ENCODE results near the gene EPHB1. TPM values are rescaled to one million over a fixed set of nuclear protein-coding genes. Genes with fewer than 3 reads are reported as not detected.

EPHB1 gene
- total RNA-seq, 1 donor from 2014 or later: 1.8 TPM

- peaks cover 3% of the 10 kb centered on the region for H3K4me1 Mint-ChIP-seq (ENCODE audit: low read depth)
- TF ChIP-seq, protein P1, sequence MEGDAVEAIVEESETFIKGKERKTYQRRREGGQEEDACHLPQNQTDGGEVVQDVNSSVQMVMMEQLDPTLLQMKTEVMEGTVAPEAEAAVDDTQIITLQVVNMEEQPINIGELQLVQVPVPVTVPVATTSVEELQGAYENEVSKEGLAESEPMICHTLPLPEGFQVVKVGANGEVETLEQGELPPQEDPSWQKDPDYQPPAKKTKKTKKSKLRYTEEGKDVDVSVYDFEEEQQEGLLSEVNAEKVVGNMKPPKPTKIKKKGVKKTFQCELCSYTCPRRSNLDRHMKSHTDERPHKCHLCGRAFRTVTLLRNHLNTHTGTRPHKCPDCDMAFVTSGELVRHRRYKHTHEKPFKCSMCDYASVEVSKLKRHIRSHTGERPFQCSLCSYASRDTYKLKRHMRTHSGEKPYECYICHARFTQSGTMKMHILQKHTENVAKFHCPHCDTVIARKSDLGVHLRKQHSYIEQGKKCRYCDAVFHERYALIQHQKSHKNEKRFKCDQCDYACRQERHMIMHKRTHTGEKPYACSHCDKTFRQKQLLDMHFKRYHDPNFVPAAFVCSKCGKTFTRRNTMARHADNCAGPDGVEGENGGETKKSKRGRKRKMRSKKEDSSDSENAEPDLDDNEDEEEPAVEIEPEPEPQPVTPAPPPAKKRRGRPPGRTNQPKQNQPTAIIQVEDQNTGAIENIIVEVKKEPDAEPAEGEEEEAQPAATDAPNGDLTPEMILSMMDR (IDR thresholded peaks at IDR 0.05; ENCODE audit: unreplicated experiment): no peak
- DNase-seq (ENCODE audit: low spot score, unreplicated experiment): no peak
Observed at GRCh38 chr3:135166266-135166825, 371.3 kb downstream of the EPHB1 start.

DNA sequence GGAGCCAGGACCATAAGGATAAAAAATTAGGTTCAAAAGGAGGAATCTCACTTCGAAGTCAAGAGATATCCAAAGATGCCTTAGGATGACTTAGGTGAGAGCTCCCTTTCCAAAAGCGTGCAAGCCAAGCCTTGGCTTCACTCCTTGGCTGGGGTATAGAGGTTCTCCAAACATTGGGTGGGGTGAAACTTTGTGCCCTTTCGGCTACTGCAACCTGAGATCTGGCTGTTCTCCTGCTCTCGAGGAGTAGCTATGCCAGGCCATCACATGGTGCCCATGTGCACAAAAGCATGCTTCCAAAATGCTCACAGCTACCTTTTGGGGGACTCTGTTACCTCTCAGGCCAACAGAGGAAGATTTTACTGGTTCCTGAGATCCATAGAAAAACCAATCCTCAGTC, 373.8 kb downstream of the EPHB1 start:
- H3K27me3 Mint-ChIP-seq: peaks cover 6% of the 10 kb centered on the region
- no peak overlapping the region for H3K27ac Mint-ChIP-seq
- no peaks in the 10 kb centered on the region for H3K36me3 Mint-ChIP-seq (ENCODE audit: insufficient read depth)
- DNase-seq (ENCODE audit: low spot score, unreplicated experiment): no peak
- no peaks in the 10 kb centered on the region for H3K9me3 Mint-ChIP-seq (ENCODE audit: low read depth)
- peaks cover 3% of the 10 kb centered on the region for H3K4me1 Mint-ChIP-seq (ENCODE audit: low read depth)
- TF ChIP-seq, protein P1 (IDR thresholded peaks at IDR 0.05; ENCODE audit: unreplicated experiment): no peak
- no peak overlapping the region for H3K4me3 Mint-ChIP-seq (ENCODE audit: low read depth)

More at GRCh38 chr3:135166266-135166825, 371.3 kb downstream of the EPHB1 start:
- no peaks in the 10 kb centered on the region for H3K36me3 Mint-ChIP-seq (ENCODE audit: insufficient read depth)
- H3K9me3 Mint-ChIP-seq (ENCODE audit: low read depth): no peaks in the 10 kb centered on the region
- peaks cover 7% of the 10 kb centered on the region for H3K27me3 Mint-ChIP-seq
- no peak overlapping the region for H3K27ac Mint-ChIP-seq
- H3K4me3 Mint-ChIP-seq (ENCODE audit: low read depth): no peak overlapping the region

DNA sequence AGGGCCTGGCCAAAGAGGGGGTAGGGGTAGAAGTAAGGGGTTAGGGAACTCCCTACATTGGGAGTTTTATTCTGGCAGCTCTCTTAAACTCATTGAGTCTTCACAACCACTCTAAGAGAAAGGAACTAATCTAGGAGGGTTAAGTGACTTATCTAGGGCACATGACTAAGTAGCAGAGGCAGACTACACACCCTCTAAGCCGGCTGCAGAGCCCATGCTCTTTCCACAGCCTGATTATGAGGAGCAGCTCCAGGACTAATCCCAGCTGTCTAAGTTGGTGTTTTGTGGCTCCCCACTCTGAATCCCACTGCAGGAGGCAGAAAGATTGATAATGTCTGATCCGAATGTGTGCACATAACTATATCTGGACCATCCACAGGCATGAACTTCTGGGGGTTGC, 374.6 kb downstream of the EPHB1 start:
- TF ChIP-seq, protein P1 (IDR thresholded peaks at IDR 0.05; ENCODE audit: unreplicated experiment): no peak
- Mint-ChIP-seq H3K4me1 (ENCODE audit: low read depth) (peaks cover 3% of the 10 kb centered on the region), H3K36me3 (ENCODE audit: insufficient read depth) (no peaks in the 10 kb centered on the region)

GRCh38 chr3:135170732-135171131, 375.7 kb downstream of the EPHB1 start:
- H3K4me3 Mint-ChIP-seq (ENCODE audit: low read depth): no peak overlapping the region

More for the DNA sequence above, 374.6 kb downstream of the EPHB1 start:
- no peak overlapping the region for H3K27ac Mint-ChIP-seq
- H3K9me3 Mint-ChIP-seq (ENCODE audit: low read depth): no peaks in the 10 kb centered on the region
- H3K4me3 Mint-ChIP-seq (ENCODE audit: low read depth): no peak overlapping the region
- DNase-seq (ENCODE audit: low spot score, unreplicated experiment): no peak
- H3K27me3 Mint-ChIP-seq: peaks cover 6% of the 10 kb centered on the region

GRCh38 chr3:135172191-135172869, 377.3 kb downstream of the EPHB1 start:
- H3K9me3 Mint-ChIP-seq (ENCODE audit: low read depth): no peaks in the 10 kb centered on the region
- no peak for DNase-seq (ENCODE audit: low spot score, unreplicated experiment)
- TF ChIP-seq, protein P1 (IDR thresholded peaks at IDR 0.05; ENCODE audit: unreplicated experiment): no peak
- H3K36me3 Mint-ChIP-seq (ENCODE audit: insufficient read depth): no peaks in the 10 kb centered on the region
- peaks cover 6% of the 10 kb centered on the region for H3K27me3 Mint-ChIP-seq
- no peak overlapping the region for H3K27ac Mint-ChIP-seq
- H3K4me1 Mint-ChIP-seq (ENCODE audit: low read depth): peaks cover 3% of the 10 kb centered on the region
- no peak overlapping the region for H3K4me3 Mint-ChIP-seq (ENCODE audit: low read depth)

More at GRCh38 chr3:135170732-135171131, 375.7 kb downstream of the EPHB1 start:
- DNase-seq (ENCODE audit: low spot score, unreplicated experiment): no peak
- H3K36me3 Mint-ChIP-seq (ENCODE audit: insufficient read depth): no peaks in the 10 kb centered on the region
- no peaks in the 10 kb centered on the region for H3K9me3 Mint-ChIP-seq (ENCODE audit: low read depth)
- H3K27me3 Mint-ChIP-seq: peaks cover 6% of the 10 kb centered on the region
- peaks cover 3% of the 10 kb centered on the region for H3K4me1 Mint-ChIP-seq (ENCODE audit: low read depth)
- TF ChIP-seq, protein P1 (IDR thresholded peaks at IDR 0.05; ENCODE audit: unreplicated experiment): no peak
- no peak overlapping the region for H3K27ac Mint-ChIP-seq
